Right atrium auricular region (tissue), 2 donors: ENCODE data around the gene ST7. TPM values are rescaled to one million over a fixed set of nuclear protein-coding genes. Genes with fewer than 3 reads are reported as not detected.

Experiments used
- DNase-seq: peaks from one replicate; pipeline ENCODE4 v3.0.0-alpha.2; 2019; ENCODE audit warnings: low spot score
- H3K27ac ChIP-seq, 2 donors: fragments of 200-600 bp; sonication (generic); 1 replicate in 1 of 2; 2 replicates in 1 of 2; pipeline ENCODE4 v1.5.1; 2016 to 2019
- H3K27me3 ChIP-seq, 2 donors: fragments of 200-600 bp; sonication (generic); one replicate each; pipeline versions ENCODE4 v1.5.1 to v1.6.0; 2017 to 2019
- H3K36me3 ChIP-seq: fragments of 200-600 bp; sonication (generic); one replicate; pipeline ENCODE4 v1.5.1; 2016
- H3K4me1 ChIP-seq, 2 donors: fragments of 200-600 bp; sonication (generic); one replicate each; pipeline versions ENCODE4 v1.5.1 to v1.6.0; 2017 to 2019
- H3K4me3 ChIP-seq, 2 donors: fragments of 200-600 bp; sonication (generic); 1 replicate in 1 of 2; 2 replicates in 1 of 2; pipeline ENCODE4 v1.5.1; 2017 to 2019; ENCODE audit warnings: mild to moderate bottlenecking in 1 of 2, moderate library complexity in 1 of 2
- H3K9me3 ChIP-seq, 2 donors: fragments of 200-600 bp; sonication (generic); one replicate each; pipeline ENCODE4 v1.5.1; 2019
- total RNA-seq, 2 donors: library from RNA; depleted of rRNA; stranded (reverse); fragments of >200 nt; gene quantifications; one replicate each; pipeline ENCODE4 v1.1.0, GENCODE V29; 2016
- TF ChIP-seq, protein P1 (sequence below), 2 donors: fragments of 200-600 bp; sonication (generic); IDR thresholded peaks; one replicate each; pipeline ENCODE4 v1.5.1; 2019; ENCODE audit warnings: antibody characterized with exemption in 2 of 2

The ST7 gene
- total RNA-seq, 2 donors from 2014 or later: 45.4 to 48.1 TPM

DNA sequence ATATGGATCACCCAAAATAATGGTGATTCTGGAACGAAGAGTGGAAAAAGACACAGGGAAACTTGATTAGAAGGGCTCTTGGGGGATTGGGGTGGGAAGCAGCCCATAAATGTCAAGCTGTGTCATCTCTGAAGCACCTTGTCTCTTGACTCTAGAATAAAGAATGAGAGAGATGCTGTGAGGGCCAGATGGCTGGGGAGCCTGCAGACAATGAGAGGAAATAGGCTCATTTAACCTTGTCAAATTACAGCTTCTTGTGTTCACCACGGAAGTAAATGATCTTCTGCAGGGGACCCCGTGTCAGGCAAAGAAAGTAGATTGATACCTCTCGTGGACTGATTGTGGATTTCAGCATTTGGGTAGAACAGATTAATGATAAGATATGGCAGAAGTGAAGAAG lies 159.3 kb downstream of the ST7 start:
- no peak overlapping the region for H3K27ac ChIP-seq
- no peaks in the 10 kb centered on the region for H3K27me3 ChIP-seq
- H3K4me1 ChIP-seq: peaks cover 0 to 16% of the 10 kb centered on the region in 2 donors
- no peak for DNase-seq
- TF ChIP-seq, protein P1, sequence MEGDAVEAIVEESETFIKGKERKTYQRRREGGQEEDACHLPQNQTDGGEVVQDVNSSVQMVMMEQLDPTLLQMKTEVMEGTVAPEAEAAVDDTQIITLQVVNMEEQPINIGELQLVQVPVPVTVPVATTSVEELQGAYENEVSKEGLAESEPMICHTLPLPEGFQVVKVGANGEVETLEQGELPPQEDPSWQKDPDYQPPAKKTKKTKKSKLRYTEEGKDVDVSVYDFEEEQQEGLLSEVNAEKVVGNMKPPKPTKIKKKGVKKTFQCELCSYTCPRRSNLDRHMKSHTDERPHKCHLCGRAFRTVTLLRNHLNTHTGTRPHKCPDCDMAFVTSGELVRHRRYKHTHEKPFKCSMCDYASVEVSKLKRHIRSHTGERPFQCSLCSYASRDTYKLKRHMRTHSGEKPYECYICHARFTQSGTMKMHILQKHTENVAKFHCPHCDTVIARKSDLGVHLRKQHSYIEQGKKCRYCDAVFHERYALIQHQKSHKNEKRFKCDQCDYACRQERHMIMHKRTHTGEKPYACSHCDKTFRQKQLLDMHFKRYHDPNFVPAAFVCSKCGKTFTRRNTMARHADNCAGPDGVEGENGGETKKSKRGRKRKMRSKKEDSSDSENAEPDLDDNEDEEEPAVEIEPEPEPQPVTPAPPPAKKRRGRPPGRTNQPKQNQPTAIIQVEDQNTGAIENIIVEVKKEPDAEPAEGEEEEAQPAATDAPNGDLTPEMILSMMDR (IDR thresholded peaks at IDR 0.05): no peak
- H3K4me3 ChIP-seq: no peak overlapping the region
- H3K36me3 ChIP-seq: no peaks in the 10 kb centered on the region
- H3K9me3 ChIP-seq: no peaks in the 10 kb centered on the region

DNA sequence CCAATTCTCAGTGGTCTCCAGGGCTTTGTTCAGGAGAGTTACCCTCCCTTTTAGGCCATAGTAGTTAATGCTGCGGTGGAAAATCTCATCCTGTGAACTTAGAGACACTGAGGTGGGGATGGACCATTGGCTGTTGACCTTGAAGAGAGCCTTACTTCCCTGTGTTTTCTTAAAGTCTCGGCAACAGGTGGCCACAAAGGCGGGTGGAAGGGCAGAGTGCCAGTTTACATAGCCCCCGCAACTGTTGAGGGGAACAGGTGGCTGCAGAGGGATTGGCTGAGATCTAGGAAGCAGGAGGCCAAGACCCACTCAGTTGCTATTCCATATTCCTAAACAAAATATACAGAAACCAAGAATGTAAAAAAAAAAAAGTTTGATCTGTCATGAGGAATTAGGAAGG lies 160.6 kb downstream of the ST7 start:
- no peak for DNase-seq
- H3K4me3 ChIP-seq: no peak overlapping the region
- no peaks in the 10 kb centered on the region for H3K27me3 ChIP-seq
- TF ChIP-seq, protein P1 (IDR thresholded peaks at IDR 0.05): no peak
- peaks cover 0 to 16% of the 10 kb centered on the region in 2 donors for H3K4me1 ChIP-seq
- H3K9me3 ChIP-seq: no peaks in the 10 kb centered on the region
- no peak overlapping the region for H3K27ac ChIP-seq
- no peaks in the 10 kb centered on the region for H3K36me3 ChIP-seq

DNA sequence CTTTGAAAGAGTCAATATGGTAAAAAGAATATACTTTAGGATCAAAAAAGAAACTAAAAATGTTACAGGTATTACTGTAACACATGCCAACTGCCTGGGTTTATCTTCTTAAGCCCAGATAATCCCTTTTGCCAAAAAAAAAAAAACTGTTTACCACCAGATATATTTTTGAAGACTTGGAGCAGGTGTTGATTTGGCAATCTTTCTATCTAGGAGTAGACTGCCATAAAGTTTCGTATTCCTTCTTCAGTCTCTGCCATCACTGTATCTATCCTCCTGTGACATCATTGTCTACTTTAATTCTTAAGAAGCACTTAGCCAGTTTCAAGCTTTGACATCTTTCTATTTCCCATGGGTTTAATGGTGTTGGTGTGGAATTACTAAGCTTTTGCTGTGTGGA lies 161.0 kb downstream of the ST7 start:
- H3K4me1 ChIP-seq: peaks cover 0 to 16% of the 10 kb centered on the region in 2 donors
- H3K27me3 ChIP-seq: no peaks in the 10 kb centered on the region
- DNase-seq: no peak
- TF ChIP-seq, protein P1 (IDR thresholded peaks at IDR 0.05): no peak
- H3K36me3 ChIP-seq: no peaks in the 10 kb centered on the region
- no peaks in the 10 kb centered on the region for H3K9me3 ChIP-seq
- H3K4me3 ChIP-seq: no peak overlapping the region
- no peak overlapping the region for H3K27ac ChIP-seq

DNA sequence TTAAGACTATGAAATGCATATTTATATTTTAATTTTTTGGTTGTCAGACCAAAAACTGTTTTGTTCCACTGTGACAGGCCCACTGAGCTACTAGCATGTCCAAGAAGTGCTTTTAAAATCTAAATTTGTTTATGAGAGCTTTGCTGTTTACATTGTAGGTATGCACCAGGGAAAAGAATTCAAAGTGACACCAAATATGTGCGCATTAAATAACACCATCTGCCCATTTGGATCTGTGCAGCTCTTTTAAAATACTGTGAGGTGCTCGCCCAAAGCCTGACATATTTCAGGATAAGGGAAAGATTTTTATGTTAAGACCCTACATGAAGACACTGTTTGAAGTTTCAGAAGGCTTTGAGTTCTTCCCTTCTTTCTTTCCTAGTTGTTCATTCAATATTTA lies 162.9 kb downstream of the ST7 start:
- Histone ChIP-seq H3K36me3 (no peaks in the 10 kb centered on the region), H3K9me3 (no peaks in the 10 kb centered on the region), H3K4me1 (peaks cover 0 to 6% of the 10 kb centered on the region in 2 donors), H3K27me3 (no peaks in the 10 kb centered on the region), H3K27ac (no peak overlapping the region), H3K4me3 (no peak overlapping the region)
- TF ChIP-seq, protein P1 (IDR thresholded peaks at IDR 0.05): no peak
- no peak for DNase-seq

DNA sequence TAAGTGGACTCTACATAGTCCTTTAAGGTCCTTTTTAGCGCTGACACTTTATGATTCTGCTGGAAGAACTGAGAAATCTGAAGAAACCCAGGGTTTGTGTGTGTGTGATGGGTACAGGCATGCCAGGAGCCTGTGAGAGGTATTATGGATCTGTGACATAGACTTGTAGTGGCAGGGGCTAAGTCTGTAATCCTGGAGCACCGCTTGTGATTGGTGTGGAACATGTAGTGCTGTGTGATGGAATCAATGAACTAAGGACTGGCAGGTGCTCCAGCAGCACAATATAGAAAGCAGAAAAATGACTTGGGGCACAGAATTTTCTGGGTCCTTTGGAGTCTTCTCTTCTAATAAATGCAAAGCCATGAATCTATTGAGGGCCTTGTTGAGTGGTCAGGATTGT lies 163.9 kb downstream of the ST7 start:
- no peak for DNase-seq
- Histone ChIP-seq H3K27ac (no peak overlapping the region), H3K36me3 (no peaks in the 10 kb centered on the region), H3K9me3 (no peaks in the 10 kb centered on the region), H3K4me3 (no peak overlapping the region), H3K4me1 (no peaks in the 10 kb centered on the region), H3K27me3 (no peaks in the 10 kb centered on the region)
- TF ChIP-seq, protein P1 (IDR thresholded peaks at IDR 0.05): no peak

DNA sequence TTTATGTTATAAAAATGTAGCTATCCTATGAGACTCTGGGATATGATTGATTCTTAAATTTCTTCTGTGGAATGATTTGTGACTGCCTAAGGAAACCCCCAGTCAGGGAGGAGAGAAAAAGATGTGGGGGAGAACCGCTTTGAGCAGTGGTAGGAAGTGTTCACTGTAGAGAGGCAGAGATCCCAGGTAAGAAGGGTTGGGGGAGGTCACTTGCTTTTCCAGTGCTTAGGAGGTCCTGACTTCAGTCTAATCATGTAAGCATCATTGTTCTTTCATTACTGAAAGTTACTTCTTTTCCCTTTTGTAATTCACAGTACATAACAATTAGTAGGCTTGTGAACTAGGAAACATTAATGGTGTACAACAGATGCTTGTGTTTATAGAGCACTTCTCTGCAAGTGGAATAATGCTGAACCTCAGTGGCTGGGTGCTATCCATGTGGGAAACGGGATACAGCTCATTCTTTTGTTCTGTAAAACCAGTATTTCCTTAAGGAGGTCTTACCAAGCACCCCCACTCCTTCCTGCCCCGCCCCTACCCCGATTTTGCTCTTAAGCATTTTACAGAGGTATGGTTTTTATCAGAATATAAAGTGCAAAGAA lies 165.4 kb downstream of the ST7 start:
- H3K4me1 ChIP-seq: peaks cover 0 to 5% of the 10 kb centered on the region in 2 donors
- DNase-seq: no peak
- no peak overlapping the region for H3K4me3 ChIP-seq
- H3K27ac ChIP-seq: no peak overlapping the region
- TF ChIP-seq, protein P1 (IDR thresholded peaks at IDR 0.05): no peak
- no peaks in the 10 kb centered on the region for H3K27me3 ChIP-seq
- H3K36me3 ChIP-seq: no peaks in the 10 kb centered on the region
- no peaks in the 10 kb centered on the region for H3K9me3 ChIP-seq
